T-cell (primary cell): ENCODE measurements around the gene OR4M2. TPM values are rescaled to one million over a fixed set of nuclear protein-coding genes. Genes with fewer than 3 reads are reported as not detected.

ENCODE experiments used
- total RNA-seq, 35 experiments: library from RNA in 6 of 35; stranded (reverse) in 6 of 35; fragments of 120-200 nt in 1 of 35; gene quantifications; one replicate each; pipeline versions ENCODE4 v1.2.1 to v1.2.4 and lab custom pipeline; 2013 to 2026

The OR4M2 gene
- total RNA-seq, 5 donors from 2014 or later (not counting 1 experiment from before 2014, with no cell fraction given): not detected

Other genes with a start within 250 kb of the OR4M2 start
- gene POTEB, start 202.8 kb upstream of the OR4M2 start, total RNA-seq: not detected